Ascending aorta (tissue), 2 donors: Measurements from ENCODE around the gene PDGFC. TPM values are rescaled to one million over a fixed set of nuclear protein-coding genes. Genes with fewer than 3 reads are reported as not detected.

ENCODE experiments used
- DNase-seq, 2 donors: peaks; one replicate each; pipeline ENCODE4 v3.0.0-alpha.2; 2019; ENCODE audit warnings: low spot score in 2 of 2
- H3K27ac ChIP-seq, 2 donors: fragments of 200-600 bp; sonication (generic); one replicate each; pipeline ENCODE4 v1.5.1; 2016 to 2017; ENCODE audit warnings: mild to moderate bottlenecking in 1 of 2
- H3K27me3 ChIP-seq: fragments of 200-600 bp; sonication (generic); one replicate; pipeline ENCODE4 v1.5.1; 2017
- H3K36me3 ChIP-seq, 2 donors: fragments of 200-600 bp; sonication (generic); one replicate each; pipeline ENCODE4 v1.5.1; 2016
- H3K4me1 ChIP-seq, 2 donors: fragments of 200-600 bp; sonication (generic); one replicate each; pipeline ENCODE4 v1.5.1; 2016 to 2017; ENCODE audit warnings: mild to moderate bottlenecking in 1 of 2
- H3K4me3 ChIP-seq, 2 donors: fragments of 200-600 bp; sonication (generic); one replicate each; pipeline ENCODE4 v1.5.1; 2016 to 2017; ENCODE audit warnings: mild to moderate bottlenecking in 1 of 2
- H3K9me3 ChIP-seq, 2 donors: fragments of 200-600 bp; sonication (generic); one replicate each; pipeline ENCODE4 v1.5.1; 2016
- CTCF ChIP-seq, 3 experiments: fragments of 200-600 bp in 2 of 3; fragments of 450-650 bp in 1 of 3; sonication (generic) in 2 of 3; IDR thresholded peaks; one replicate each; pipeline ENCODE4 v1.5.1; 2016 to 2019; ENCODE audit warnings: antibody characterized with exemption in 3 of 3, mild to moderate bottlenecking in 1 of 3, moderate library complexity in 1 of 3
- intact Hi-C: fragments of 100-400 bp; cut with DNase I; formaldehyde crosslinking; loops from one replicate; pipeline ENCODE4 v1.15.1; 2023
- total RNA-seq: library from RNA; depleted of rRNA; stranded (reverse); fragments of >200 nt; gene quantifications from one replicate; pipeline ENCODE4 v1.1.0, GENCODE V29; 2016

Gene PDGFC
- total RNA-seq, 1 donor from 2014 or later: 21.0 TPM

- no peak overlapping the region for H3K27ac ChIP-seq
- H3K4me3 ChIP-seq: no peak overlapping the region
- H3K4me1 ChIP-seq: no peaks in the 10 kb centered on the region
- no peaks in the 10 kb centered on the region for H3K36me3 ChIP-seq
- no peak for TF ChIP-seq CTCF (IDR thresholded peaks at IDR 0.05)
- intact Hi-C loops: no loop called here
- H3K9me3 ChIP-seq: no peaks in the 10 kb centered on the region
- no peaks in the 10 kb centered on the region for H3K27me3 ChIP-seq
- DNase-seq: no peak
Measured at GRCh38 chr4:157012781-157013180, 41.2 kb upstream of the PDGFC start.

- Histone ChIP-seq H3K27me3 (no peaks in the 10 kb centered on the region), H3K9me3 (no peaks in the 10 kb centered on the region), H3K4me3 (no peak overlapping the region), H3K27ac (no peak overlapping the region), H3K36me3 (no peaks in the 10 kb centered on the region), H3K4me1 (no peaks in the 10 kb centered on the region)
- DNase-seq: no peak
- no peak for TF ChIP-seq CTCF (IDR thresholded peaks at IDR 0.05)
- intact Hi-C loops: no loop called here
Measured at GRCh38 chr4:157012296-157012695, 40.7 kb upstream of the PDGFC start.

GRCh38 chr4:157010630-157011029 is 39.0 kb upstream of the PDGFC start:
- Histone ChIP-seq H3K4me1 (no peaks in the 10 kb centered on the region), H3K4me3 (no peak overlapping the region), H3K27me3 (no peaks in the 10 kb centered on the region), H3K27ac (no peak overlapping the region), H3K9me3 (no peaks in the 10 kb centered on the region), H3K36me3 (no peaks in the 10 kb centered on the region)
- DNase-seq: no peak
- intact Hi-C loops: no loop called here
- TF ChIP-seq CTCF (IDR thresholded peaks at IDR 0.05): no peak

GRCh38 chr4:157005831-157006230 is 34.2 kb upstream of the PDGFC start:
- intact Hi-C loops: loop anchor here (1.0 kb wide), 1 partner anchor 70 kb away; the partner anchor contains the start of gene GLRB
- DNase-seq: no peak

GRCh38 chr4:157005193-157005592 is 33.6 kb upstream of the PDGFC start:
- H3K36me3 ChIP-seq: no peaks in the 10 kb centered on the region
- peak overlapping the region in 1 of 2 donors; percentile 27 for H3K4me3 ChIP-seq
- no peaks in the 10 kb centered on the region for H3K9me3 ChIP-seq
- peaks cover 0 to 13% of the 10 kb centered on the region in 2 donors for H3K4me1 ChIP-seq
- intact Hi-C loops: loop anchor here (1.0 kb wide), 1 partner anchor 71 kb away; the partner anchor contains the start of gene GLRB
- peak overlapping the region; percentile 19 to 51 for H3K27ac ChIP-seq
- H3K27me3 ChIP-seq: no peaks in the 10 kb centered on the region
- no peak for DNase-seq
- TF ChIP-seq CTCF (IDR thresholded peaks at IDR 0.05): no peak

More at GRCh38 chr4:157005831-157006230, 34.2 kb upstream of the PDGFC start:
- no peak overlapping the region for H3K4me3 ChIP-seq
- no peaks in the 10 kb centered on the region for H3K27me3 ChIP-seq
- H3K27ac ChIP-seq: no peak overlapping the region
- H3K4me1 ChIP-seq: peaks cover 0 to 13% of the 10 kb centered on the region in 2 donors
- H3K36me3 ChIP-seq: no peaks in the 10 kb centered on the region
- no peak for TF ChIP-seq CTCF (IDR thresholded peaks at IDR 0.05)
- H3K9me3 ChIP-seq: no peaks in the 10 kb centered on the region
